GM04503 (cell line): ENCODE measurements around the gene SFXN1.

Experiments used
- DNase-seq: peaks from one replicate; pipeline ENCODE4 v3.0.0-alpha.2; 2012; ENCODE audit warnings: low read depth

Gene SFXN1

GRCh38 chr5:175465282-175465681 is 13.1 kb upstream of the SFXN1 start:
- DNase-seq: no peak

GRCh38 chr5:175466700-175467318 is 11.6 kb upstream of the SFXN1 start:
- DNase-seq: no peak

GRCh38 chr5:175467983-175468690 is 10.2 kb upstream of the SFXN1 start:
- no peak for DNase-seq

- no peak for DNase-seq
These were observed 9.5 kb upstream of the SFXN1 start for GRCh38 chr5:175468892-175469291.

GRCh38 chr5:175469916-175470315 is 8.4 kb upstream of the SFXN1 start:
- no peak for DNase-seq

- DNase-seq: no peak
These were observed 7.6 kb upstream of the SFXN1 start for GRCh38 chr5:175470781-175471180.

GRCh38 chr5:175471196-175471595 is 7.2 kb upstream of the SFXN1 start:
- DNase-seq: no peak

- DNase-seq: no peak
These were observed 6.7 kb upstream of the SFXN1 start for GRCh38 chr5:175471628-175472027.

- DNase-seq: no peak
These were observed 6.0 kb upstream of the SFXN1 start for GRCh38 chr5:175472378-175472777.

GRCh38 chr5:175475248-175475647 is 3.1 kb upstream of the SFXN1 start:
- no peak for DNase-seq

GRCh38 chr5:175477440-175477839 is 920 bp upstream of the SFXN1 start:
- no peak for DNase-seq

- DNase-seq: no peak
These were observed 364 bp upstream of the SFXN1 start for GRCh38 chr5:175478008-175478383.

GRCh38 chr5:175479125-175479881 is 943 bp downstream of the SFXN1 start:
- no peak for DNase-seq

GRCh38 chr5:175483337-175483736 is 5.0 kb downstream of the SFXN1 start:
- DNase-seq: no peak

GRCh38 chr5:175484322-175484721 is 6.0 kb downstream of the SFXN1 start:
- DNase-seq: no peak

GRCh38 chr5:175484829-175485228 is 6.5 kb downstream of the SFXN1 start:
- no peak for DNase-seq

- no peak for DNase-seq
These were observed 7.3 kb downstream of the SFXN1 start for GRCh38 chr5:175485631-175486030.

GRCh38 chr5:175487514-175488222 is 9.3 kb downstream of the SFXN1 start:
- DNase-seq: no peak

- DNase-seq: no peak
These were observed 11.5 kb downstream of the SFXN1 start for GRCh38 chr5:175489693-175490443.

GRCh38 chr5:175491223-175491622 is 12.9 kb downstream of the SFXN1 start:
- DNase-seq: no peak

GRCh38 chr5:175493260-175493659 is 14.9 kb downstream of the SFXN1 start:
- no peak for DNase-seq

GRCh38 chr5:175493726-175494125 is 15.4 kb downstream of the SFXN1 start:
- DNase-seq: no peak
